DMS114 treated with DMSO at 0.1 percent for 48 hours (cell line): Measurements from ENCODE around the gene TGFBR3.

Experiments
- DNase-seq: peaks from one replicate; lab custom pipeline; 2025; ENCODE audit not compliant: unreplicated experiment; lab: John Stamatoyannopoulos, UW

Gene TGFBR3

DNA sequence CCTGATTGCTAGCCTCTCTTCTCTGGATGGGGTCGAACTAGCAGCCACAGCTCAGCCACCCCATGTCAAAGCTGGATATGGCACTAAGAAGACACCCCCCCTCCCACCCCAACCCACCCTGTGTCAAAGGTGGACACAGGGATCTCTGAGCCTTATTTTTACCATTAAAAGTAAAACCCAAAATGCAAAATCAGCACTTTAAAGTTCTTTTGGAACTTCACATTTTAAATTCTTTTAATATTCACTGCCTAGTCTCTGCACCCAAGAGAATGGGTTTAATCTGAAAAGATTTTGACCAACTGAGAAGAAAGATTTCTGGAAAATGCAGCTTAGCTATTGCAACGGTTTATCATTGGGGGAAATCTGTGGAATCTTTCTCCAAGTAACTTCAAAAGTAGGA, 167.6 kb downstream of the TGFBR3 start:
- no peak for DNase-seq

- no peak for DNase-seq
Measured at GRCh38 chr1:91717839-91718238, 168.1 kb downstream of the TGFBR3 start.

- DNase-seq = no peak
Measured at GRCh38 chr1:91716339-91716738, 169.6 kb downstream of the TGFBR3 start.

DNA sequence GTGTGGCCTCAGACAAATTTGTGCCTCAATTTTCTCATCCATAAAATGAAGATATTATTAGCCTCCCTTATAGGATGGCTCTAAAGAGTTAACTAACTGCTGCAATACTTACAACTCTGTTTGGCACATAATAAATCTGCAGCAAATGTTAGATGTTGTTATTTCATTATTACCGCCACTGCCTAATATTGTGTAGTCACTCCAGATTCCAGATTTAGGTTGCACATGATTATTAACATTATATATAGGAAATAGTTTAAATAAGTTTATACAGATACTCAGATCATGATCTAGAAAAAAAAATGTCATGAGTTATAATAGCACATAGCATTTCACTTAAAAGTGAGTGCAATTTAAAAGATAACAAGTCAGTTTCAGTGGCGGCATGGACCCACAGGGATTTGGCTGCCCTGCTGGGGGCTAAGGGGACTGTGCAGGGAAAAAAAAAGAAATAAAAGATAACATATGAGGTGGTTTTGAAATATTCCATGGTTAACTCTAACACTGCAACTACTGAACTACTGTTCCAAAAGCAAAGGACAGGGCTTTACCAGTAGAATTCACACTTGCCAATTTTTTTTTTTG, 170.4 kb downstream of the TGFBR3 start:
- DNase-seq = no peak

GRCh38 chr1:91714867-91715381, 171.0 kb downstream of the TGFBR3 start:
- no peak for DNase-seq

GRCh38 chr1:91712981-91713841, 172.7 kb downstream of the TGFBR3 start:
- DNase-seq = no peak

GRCh38 chr1:91712393-91712792, 173.6 kb downstream of the TGFBR3 start:
- DNase-seq = no peak

GRCh38 chr1:91711504-91712247, 174.3 kb downstream of the TGFBR3 start:
- DNase-seq = no peak

- DNase-seq = no peak
Measured at GRCh38 chr1:91710261-91710660, 175.7 kb downstream of the TGFBR3 start.

GRCh38 chr1:91708691-91709090, 177.3 kb downstream of the TGFBR3 start:
- DNase-seq = no peak

- no peak for DNase-seq
Measured at GRCh38 chr1:91707890-91708218, 178.1 kb downstream of the TGFBR3 start.

GRCh38 chr1:91707114-91707889, 178.6 kb downstream of the TGFBR3 start:
- no peak for DNase-seq

GRCh38 chr1:91706140-91706957, 179.6 kb downstream of the TGFBR3 start:
- DNase-seq = no peak

GRCh38 chr1:91704746-91705145, 181.2 kb downstream of the TGFBR3 start:
- DNase-seq = no peak

DNA sequence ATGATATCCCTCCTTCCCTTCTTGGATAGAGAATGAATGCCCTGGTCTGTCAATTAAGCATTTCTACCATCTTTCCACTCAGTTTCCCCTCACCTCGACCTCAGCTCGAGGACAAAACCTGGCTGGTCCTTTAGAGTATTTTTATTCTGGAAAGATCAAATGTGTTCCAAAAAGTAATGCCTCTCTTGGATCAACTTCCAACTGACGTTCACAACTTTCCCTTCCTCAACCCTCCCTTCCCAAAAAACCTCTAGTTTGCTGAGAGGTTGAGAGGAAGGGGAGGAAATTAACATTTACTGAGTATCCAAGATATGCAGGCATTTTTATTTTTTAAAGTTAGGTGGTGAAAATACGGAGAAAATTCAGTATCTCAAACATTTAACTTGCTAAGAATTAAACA, 182.9 kb downstream of the TGFBR3 start:
- DNase-seq = no peak

DNA sequence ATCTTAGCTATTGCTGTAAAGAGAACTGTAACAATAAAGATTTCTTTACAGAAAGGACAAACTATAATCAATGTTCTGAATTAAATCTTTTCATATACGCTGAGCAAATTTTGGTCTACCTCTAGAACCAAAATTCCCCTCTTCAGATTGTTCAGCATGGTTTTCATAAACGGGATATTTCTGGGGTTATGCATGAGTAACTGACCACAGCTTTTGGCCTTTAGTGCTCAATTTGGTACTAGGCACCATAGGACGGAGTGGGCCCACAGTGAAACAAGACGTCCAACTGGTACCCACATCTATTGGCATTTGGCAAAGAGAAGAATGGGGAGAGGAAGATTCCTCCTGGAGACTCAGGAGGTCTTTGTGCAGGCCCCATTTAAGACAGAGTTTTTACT, 184.5 kb downstream of the TGFBR3 start:
- no peak for DNase-seq

GRCh38 chr1:91700771-91701471, 185.0 kb downstream of the TGFBR3 start:
- DNase-seq = no peak

DNA sequence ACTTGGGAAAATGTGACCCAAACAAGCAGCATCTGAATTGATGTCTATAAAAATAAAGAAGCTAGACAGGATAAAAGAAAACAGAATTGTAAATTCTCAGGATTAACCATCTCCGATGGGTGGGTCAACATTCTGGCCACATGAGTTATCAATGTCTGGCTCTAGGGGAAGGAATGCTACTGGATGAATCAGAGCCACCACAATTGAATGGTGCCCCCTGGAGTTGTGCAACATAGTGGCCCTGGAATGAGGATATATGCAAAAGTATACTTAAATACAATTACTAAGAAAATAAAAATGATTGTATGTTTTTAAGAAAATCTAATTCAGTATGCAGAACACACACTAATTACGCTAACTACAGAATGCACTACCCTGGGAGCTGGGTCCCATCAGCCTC, 185.6 kb downstream of the TGFBR3 start:
- no peak for DNase-seq

- no peak for DNase-seq
Measured at GRCh38 chr1:91699339-91699974, 186.5 kb downstream of the TGFBR3 start.
